Measurements from ENCODE around the gene FBXW7. TPM values are rescaled to one million over a fixed set of nuclear protein-coding genes. Genes with fewer than 3 reads are reported as not detected.

Gene FBXW7
- total RNA-seq, 4 donors from 2014 or later, result 63.1 to 97.6 (median 70.7) TPM

GRCh38 chr4:152369203-152369901 lies 166.5 kb downstream of the FBXW7 start:
- TF ChIP-seq EP300 (IDR thresholded peaks at IDR 0.05) (no peak), POLR2A (IDR thresholded peaks at IDR 0.05; ENCODE audit: low read depth) (no peak), POLR2AphosphoS5 (IDR thresholded peaks at IDR 0.05) (no peak), CTCF (IDR thresholded peaks at IDR 0.05) (no peak)
- Histone ChIP-seq H3K27me3 (no peaks in the 10 kb centered on the region), H3K36me3 (peaks cover 0 to 8% (median 0%) of the 10 kb centered on the region in 4 donors), H3K4me1 (peaks cover 0 to 13% (median 9%) of the 10 kb centered on the region in 4 donors), H3K27ac (replicated peaks in 1 of 4) (no peak overlapping the region), H3K4me3 (no peak overlapping the region), H3K9me3 (no peaks in the 10 kb centered on the region)
- no peak for DNase-seq (ENCODE audit: extremely low spot score)
- intact Hi-C loops (cut with DNase I), result no loop called here
- 87% methylated on average over 8 of the region's 8 CpGs for WGBS

- Histone ChIP-seq H3K9me3 (no peaks in the 10 kb centered on the region), H3K27me3 (no peaks in the 10 kb centered on the region), H3K4me3 (no peak overlapping the region), H3K4me1 (peaks cover 3 to 25% (median 12%) of the 10 kb centered on the region in 4 donors), H3K36me3 (peaks cover 0 to 8% (median 0%) of the 10 kb centered on the region in 4 donors), H3K27ac (replicated peaks in 1 of 4) (no peak overlapping the region)
- TF ChIP-seq POLR2A (IDR thresholded peaks at IDR 0.05; ENCODE audit: low read depth), result no peak
- no peak for TF ChIP-seq POLR2AphosphoS5 (IDR thresholded peaks at IDR 0.05)
- TF ChIP-seq EP300 (IDR thresholded peaks at IDR 0.05), result no peak
- TF ChIP-seq CTCF (IDR thresholded peaks at IDR 0.05), result no peak
- no peak for DNase-seq (ENCODE audit: extremely low spot score)
- WGBS, result 95% methylated on average over 3 of the region's 3 CpGs
- intact Hi-C loops (cut with DNase I), result no loop called here
These were observed 167.9 kb downstream of the FBXW7 start for GRCh38 chr4:152368001-152368400.

GRCh38 chr4:152364883-152365282 lies 171.0 kb downstream of the FBXW7 start:
- 99% methylated on average over 3 of the region's 3 CpGs for WGBS
- H3K4me1 ChIP-seq, result peaks cover 0 to 23% (median 10%) of the 10 kb centered on the region in 4 donors
- H3K4me3 ChIP-seq, result no peak overlapping the region
- H3K27ac ChIP-seq (replicated peaks in 1 of 4), result no peak overlapping the region
- TF ChIP-seq POLR2A (IDR thresholded peaks at IDR 0.05; ENCODE audit: low read depth), result no peak
- no peak for TF ChIP-seq EP300 (IDR thresholded peaks at IDR 0.05)
- TF ChIP-seq CTCF (IDR thresholded peaks at IDR 0.05), result no peak
- no peak for TF ChIP-seq POLR2AphosphoS5 (IDR thresholded peaks at IDR 0.05)
- peaks cover 0 to 8% (median 0%) of the 10 kb centered on the region in 4 donors for H3K36me3 ChIP-seq
- no peak for DNase-seq (ENCODE audit: extremely low spot score)
- no peaks in the 10 kb centered on the region for H3K27me3 ChIP-seq
- intact Hi-C loops (cut with DNase I), result no loop called here
- H3K9me3 ChIP-seq, result no peaks in the 10 kb centered on the region

- intact Hi-C loops (cut with DNase I), result no loop called here
- 62% methylated on average over 1 of the region's 1 CpG for WGBS
These were observed 171.5 kb downstream of the FBXW7 start for GRCh38 chr4:152364383-152364782.

More at GRCh38 chr4:152364383-152364782, 171.5 kb downstream of the FBXW7 start:
- no peak overlapping the region for H3K4me3 ChIP-seq
- TF ChIP-seq EP300 (IDR thresholded peaks at IDR 0.05), result no peak
- TF ChIP-seq POLR2A (IDR thresholded peaks at IDR 0.05; ENCODE audit: low read depth), result no peak
- no peak for TF ChIP-seq POLR2AphosphoS5 (IDR thresholded peaks at IDR 0.05)
- no peak for TF ChIP-seq CTCF (IDR thresholded peaks at IDR 0.05)
- H3K36me3 ChIP-seq, result peaks cover 0 to 8% (median 0%) of the 10 kb centered on the region in 4 donors
- peaks cover 3 to 23% (median 10%) of the 10 kb centered on the region in 4 donors for H3K4me1 ChIP-seq
- H3K27ac ChIP-seq (replicated peaks in 1 of 4), result no peak overlapping the region
- DNase-seq (ENCODE audit: extremely low spot score), result no peak
- no peaks in the 10 kb centered on the region for H3K27me3 ChIP-seq
- H3K9me3 ChIP-seq, result no peaks in the 10 kb centered on the region
